Small intestine (tissue), 16 donors: ENCODE measurements around the gene USP12. TPM values are rescaled to one million over a fixed set of nuclear protein-coding genes. Genes with fewer than 3 reads are reported as not detected.
"Not testable (repeated sequence)": the region's sequence is repeated elsewhere in the genome, so short reads cannot be mapped to it uniquely, and the experiment has no call there.

Experiments
- DNase-seq, 2 donors: peaks; one replicate each; pipeline versions ENCODE4 v3.0.0 to v3.0.0-alpha.2; 2013
- FAIRE-seq: peaks from 2 replicates; lab custom pipeline; 2012; peaks lifted over from hg19 to GRCh38; lab: Jason Lieb, UNC
- H3K27ac ChIP-seq, 3 donors: one replicate each; pipeline ENCODE4 v1.5.1; 2013; ENCODE audit warnings: low read length in 2 of 3, mild to moderate bottlenecking in 2 of 3, control low read depth in 1 of 3, inconsistent platforms in 1 of 3, low read depth in 1 of 3, moderate library complexity in 1 of 3
- H3K27me3 ChIP-seq, 3 donors: one replicate each; pipeline ENCODE4 v1.6.1; 2013; ENCODE audit warnings: low read length in 3 of 3, inconsistent platforms in 1 of 3; ENCODE audit not compliant: control insufficient read depth in 3 of 3, insufficient read depth in 3 of 3
- H3K36me3 ChIP-seq, 3 donors: one replicate each; pipeline ENCODE4 v1.6.1; 2013; ENCODE audit warnings: low read length in 3 of 3, inconsistent platforms in 1 of 3, low read depth in 1 of 3, mild to moderate bottlenecking in 1 of 3, moderate library complexity in 1 of 3; ENCODE audit not compliant: control insufficient read depth in 3 of 3, insufficient read depth in 2 of 3
- H3K4me1 ChIP-seq, 3 donors: one replicate each; pipeline ENCODE4 v1.6.1; 2013; ENCODE audit warnings: low read length in 2 of 3, inconsistent platforms in 1 of 3, low read depth in 1 of 3, mild to moderate bottlenecking in 1 of 3, moderate library complexity in 1 of 3; ENCODE audit not compliant: control insufficient read depth in 3 of 3, insufficient read depth in 2 of 3
- H3K4me3 ChIP-seq, 3 donors: one replicate each; pipeline ENCODE4 v1.5.1; 2013; ENCODE audit warnings: low read length in 3 of 3, control low read depth in 1 of 3, inconsistent platforms in 1 of 3, low read depth in 1 of 3, mild to moderate bottlenecking in 1 of 3, moderate library complexity in 1 of 3
- H3K9me3 ChIP-seq, 2 donors: one replicate each; pipeline ENCODE4 v1.6.1; 2013; ENCODE audit warnings: low read depth in 1 of 2, low read length in 1 of 2; ENCODE audit not compliant: control insufficient read depth in 2 of 2, insufficient read depth in 1 of 2
- WGBS, 3 donors: extraction: QIAGEN DNeasy Blood & Tissue Kit; methylation state at CpG; one replicate each; pipeline ENCODE4 v1.1.7; 2013; 5-methylcytosine and 5-hydroxymethylcytosine counted together
- long read RNA-seq, 10 donors: transcript quantifications; one replicate each; lab custom pipeline, GENCODE V29; 2026
- polyA plus RNA-seq, 4 donors: library from polyadenylated mRNA; stranded (reverse) in 3 of 4; unstranded in 1 of 4; fragments of 200-250 nt in 3 of 4; fragments of 120-200 nt in 1 of 4; gene quantifications; one replicate each; pipeline versions ENCODE4 v1.2.1 to v1.2.3, GENCODE V29; 2013
- donor health status: healthy with polysubstance abuse.
- donor health status: control.
- donor health status: control.
- donor health status: Bipolar disorder and iron deficiency.
- donor health status: healthy.

USP12 gene
- polyA plus RNA-seq = 10 to 100 TPM; 12.3 to 45.6 (median 20.7) TPM
- long read RNA-seq, donor 1, full-length matches to known transcripts = 11 of 11 reads
- long read RNA-seq, donor 1, partial matches to known transcripts = 0 of 11 reads
- long read RNA-seq, donor 1, other reads (novel, unspliced or antisense) = 0 of 11 reads
- long read RNA-seq, donor 2, full-length matches to known transcripts = 2 of 2 reads
- long read RNA-seq, donor 2, partial matches to known transcripts = 0 of 2 reads
- long read RNA-seq, donor 2, other reads (novel, unspliced or antisense) = 0 of 2 reads
- long read RNA-seq, donor 3, full-length matches to known transcripts = 2 of 7 reads
- long read RNA-seq, donor 3, partial matches to known transcripts = 5 of 7 reads
- long read RNA-seq, donor 3, other reads (novel, unspliced or antisense) = 0 of 7 reads
- long read RNA-seq, donor 4 = 0 reads
- long read RNA-seq, donor 5, partial matches to known transcripts = 0 of 2 reads
- long read RNA-seq, donor 5, other reads (novel, unspliced or antisense) = 0 of 2 reads
- long read RNA-seq, donor 6, full-length matches to known transcripts = 9 of 9 reads
- long read RNA-seq, donor 6, partial matches to known transcripts = 0 of 9 reads
- long read RNA-seq, donor 6, other reads (novel, unspliced or antisense) = 0 of 9 reads
- long read RNA-seq, donor 7 = 0 reads
- long read RNA-seq, donor 8 = 0 reads
- long read RNA-seq, donor 9, full-length matches to known transcripts = 1 of 1 reads
- long read RNA-seq, donor 9, partial matches to known transcripts = 0 of 1 reads
- long read RNA-seq, donor 9, other reads (novel, unspliced or antisense) = 0 of 1 reads
- long read RNA-seq, donor 10, full-length matches to known transcripts = 1 of 1 reads
- long read RNA-seq, donor 10, partial matches to known transcripts = 0 of 1 reads
- long read RNA-seq, donor 10, other reads (novel, unspliced or antisense) = 0 of 1 reads

- DNase-seq (peak in 1 of 2 donors; percentile 61), FAIRE-seq (no peak)
- no peaks in the 10 kb centered on the region for H3K9me3 ChIP-seq
Measured at GRCh38 chr13:27171244-27171826, at the start of gene USP12. Gene USP12, minus strand, starts transcription at chr13:27171811. Its CDS starts 172 bp downstream, at chr13:27171639.

GRCh38 chr13:27219611-27220010 lies 48.0 kb upstream of the USP12 start:
- DNase-seq (no peak), FAIRE-seq (no peak)
- H3K4me3 ChIP-seq = no peak overlapping the region
- WGBS, 3 donors = 90 to 92% (median 91%) methylated on average over 19 of the region's 19 CpGs
- no peaks in the 10 kb centered on the region for H3K27me3 ChIP-seq
- no peaks in the 10 kb centered on the region for H3K4me1 ChIP-seq
- no peaks in the 10 kb centered on the region for H3K36me3 ChIP-seq
- no peak overlapping the region for H3K27ac ChIP-seq
- peaks cover 0 to 4% of the 10 kb centered on the region in 2 donors for H3K9me3 ChIP-seq

More at GRCh38 chr13:27171244-27171826, at the start of gene USP12:
- WGBS, 3 donors = 0 to 1% (median 0%) methylated on average over 27 to 88 of the region's 88 CpGs
- Histone ChIP-seq H3K27ac (peak within 1 kb of the TSS; percentile 94 to 97 (median 96)), H3K36me3 (no peaks in the 10 kb centered on the region), H3K27me3 (no peaks in the 10 kb centered on the region), H3K4me1 (peaks cover 6 to 27% (median 13%) of the 10 kb centered on the region in 3 donors), H3K4me3 (peak within 1 kb of the TSS; percentile 76 to 100 (median 93))

DNA sequence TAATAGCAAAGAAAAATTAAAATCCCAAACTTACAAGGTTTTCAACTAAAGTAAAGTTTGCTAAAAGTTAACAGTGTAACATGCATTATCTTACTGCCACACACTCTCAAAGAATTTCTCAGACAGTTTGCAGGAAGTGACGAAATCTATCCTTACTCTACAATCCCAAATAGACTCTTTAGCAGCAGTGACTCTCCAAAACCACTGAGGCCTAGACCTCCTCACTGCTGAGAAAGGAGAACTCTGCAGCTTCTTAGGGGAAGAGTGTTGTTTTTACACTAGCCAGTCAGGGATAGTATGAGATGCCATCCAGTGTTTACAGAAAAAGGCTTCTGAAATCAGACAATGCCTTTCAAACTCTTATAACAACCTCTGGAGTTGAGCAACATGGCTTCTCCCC lies 47.2 kb upstream of the USP12 start:
- DNase-seq, H3K27me3 ChIP-seq, H3K36me3 ChIP-seq, H3K27ac ChIP-seq, H3K4me3 ChIP-seq, FAIRE-seq, H3K4me1 ChIP-seq, H3K9me3 ChIP-seq: not testable (repeated sequence)
- 67 to 100% (median 82%) methylated on average over 1 of the region's 1 CpG for WGBS, 3 donors

DNA sequence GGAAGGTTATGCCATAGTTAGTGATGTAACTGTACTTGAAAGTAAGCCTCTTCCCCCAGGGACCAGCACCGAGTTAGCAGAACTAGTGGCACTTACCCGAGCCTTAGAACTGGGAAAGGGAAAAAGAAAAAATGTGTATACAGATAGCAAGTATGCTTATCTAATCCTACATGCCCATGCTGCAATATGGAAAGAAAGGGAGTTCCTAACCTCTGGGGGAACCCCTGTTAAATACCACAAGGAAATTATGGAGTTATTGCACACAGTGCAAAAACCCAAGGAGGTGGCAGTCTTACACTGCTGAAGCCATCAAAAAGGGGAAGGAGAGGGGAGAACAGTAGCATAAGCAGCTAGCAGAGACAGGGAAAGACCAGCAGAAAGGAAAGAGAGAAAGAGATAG lies 46.2 kb upstream of the USP12 start:
- H3K27me3 ChIP-seq, FAIRE-seq, DNase-seq, H3K27ac ChIP-seq, H3K9me3 ChIP-seq, H3K36me3 ChIP-seq, H3K4me3 ChIP-seq, H3K4me1 ChIP-seq: not testable (repeated sequence)
- 75 to 83% (median 81%) methylated on average over 2 of the region's 2 CpGs for WGBS, 3 donors

DNA sequence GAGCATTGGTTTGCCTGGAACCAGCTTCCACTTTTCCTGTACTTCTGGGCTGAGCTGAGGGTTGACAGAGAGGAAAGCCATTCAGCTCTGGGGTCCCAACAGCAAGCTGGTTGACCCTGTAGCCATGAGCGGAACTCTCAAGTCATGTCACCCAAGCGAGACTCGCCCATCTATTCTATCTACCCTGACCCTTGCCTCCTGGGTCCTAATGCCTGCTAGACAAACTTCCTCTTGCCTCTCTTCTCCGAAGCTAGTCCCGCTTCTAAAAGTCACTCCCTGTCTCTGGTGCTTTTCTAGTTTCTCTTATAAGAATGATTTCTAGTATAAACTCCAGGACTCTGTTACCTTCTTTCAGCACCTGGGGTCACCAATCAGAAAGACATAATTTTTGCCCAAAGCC lies 41.8 kb upstream of the USP12 start:
- H3K4me1 ChIP-seq, FAIRE-seq, DNase-seq, H3K27me3 ChIP-seq, H3K36me3 ChIP-seq, H3K4me3 ChIP-seq, H3K27ac ChIP-seq: not testable (repeated sequence)
- WGBS, 3 donors = 88 to 95% (median 90%) methylated on average over 5 of the region's 5 CpGs
- H3K9me3 ChIP-seq = peaks cover 0 to 18% of the 10 kb centered on the region in 2 donors

DNA sequence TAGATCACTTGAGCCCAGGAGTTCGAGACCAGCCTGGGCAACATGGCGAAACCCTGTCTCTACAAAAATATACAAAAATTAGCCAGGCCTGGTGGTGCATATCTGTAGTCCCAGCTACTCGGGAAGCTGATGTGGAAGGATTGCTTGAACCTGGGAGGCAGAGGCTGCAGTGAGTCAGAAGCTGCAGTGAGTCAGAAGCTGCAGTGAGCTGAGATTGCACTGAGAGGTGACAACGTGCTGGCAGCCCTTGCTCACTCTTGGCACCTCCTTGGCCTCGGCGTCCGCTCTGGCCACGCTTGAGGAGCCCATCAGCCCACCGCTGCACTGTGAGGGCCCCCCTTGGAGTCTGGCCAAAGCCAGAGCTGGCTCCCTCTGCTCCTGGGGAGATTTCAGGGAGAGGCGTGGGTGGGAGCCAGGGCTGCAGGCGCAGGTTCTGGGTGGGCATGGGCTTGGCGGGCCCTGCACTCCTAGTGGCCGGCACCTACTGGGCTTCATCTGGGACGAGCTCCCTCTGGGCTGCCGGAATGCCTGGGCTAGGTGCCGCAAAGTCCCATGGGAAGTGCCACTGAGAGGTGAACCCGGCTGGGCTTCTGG lies 40.3 kb upstream of the USP12 start:
- H3K4me1 ChIP-seq = no peaks in the 10 kb centered on the region
- WGBS, 3 donors = 87 to 91% (median 90%) methylated on average over 14 to 17 of the region's 17 CpGs
- FAIRE-seq = no peak
- H3K27me3 ChIP-seq = no peaks in the 10 kb centered on the region
- H3K9me3 ChIP-seq = peaks cover 0 to 18% of the 10 kb centered on the region in 2 donors
- no peaks in the 10 kb centered on the region for H3K36me3 ChIP-seq
- H3K27ac ChIP-seq = no peak overlapping the region
- no peak for DNase-seq
- no peak overlapping the region for H3K4me3 ChIP-seq

- Histone ChIP-seq H3K9me3 (peaks cover 0 to 18% of the 10 kb centered on the region in 2 donors), H3K36me3 (no peaks in the 10 kb centered on the region), H3K27me3 (no peaks in the 10 kb centered on the region), H3K27ac (no peak overlapping the region), H3K4me3 (no peak overlapping the region), H3K4me1 (no peaks in the 10 kb centered on the region)
- DNase-seq (no peak), FAIRE-seq (no peak)
- 97% methylated on average over 1 of the region's 1 CpG for WGBS, 3 donors
Measured at GRCh38 chr13:27211271-27211670, 39.7 kb upstream of the USP12 start.

DNA sequence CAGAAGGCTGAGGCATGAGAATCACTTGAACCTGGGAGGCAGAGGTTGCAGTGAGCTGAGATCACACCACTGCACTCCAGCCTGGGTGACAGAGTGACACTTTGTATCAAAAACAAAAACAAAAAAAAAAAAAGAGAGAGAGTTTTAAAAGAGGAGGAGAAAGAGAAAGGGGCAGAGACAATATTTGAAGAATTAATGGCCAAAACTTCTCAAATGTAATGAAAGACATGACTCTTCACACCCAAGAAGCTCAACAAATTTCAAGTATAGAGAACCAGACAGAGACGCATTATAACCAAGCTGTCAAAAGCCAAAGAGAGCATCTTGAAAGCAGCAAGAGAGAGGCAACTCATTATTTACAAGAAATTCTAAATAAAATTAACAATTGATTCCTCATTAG lies 36.9 kb upstream of the USP12 start:
- FAIRE-seq (no peak), DNase-seq (no peak)
- no peaks in the 10 kb centered on the region for H3K4me1 ChIP-seq
- no peak overlapping the region for H3K4me3 ChIP-seq
- WGBS, 3 donors = 91 to 96% (median 96%) methylated on average over 1 of the region's 1 CpG
- no peak overlapping the region for H3K27ac ChIP-seq
- peaks cover 0 to 18% of the 10 kb centered on the region in 2 donors for H3K9me3 ChIP-seq
- H3K36me3 ChIP-seq = no peaks in the 10 kb centered on the region
- no peaks in the 10 kb centered on the region for H3K27me3 ChIP-seq
